ENCODE measurements around the gene OR2M2. TPM values are rescaled to one million over a fixed set of nuclear protein-coding genes. Genes with fewer than 3 reads are reported as not detected.

OR2M2 gene
- total and polyA plus RNA-seq, 2 experiments from 2014 or later = not detected

DNA sequence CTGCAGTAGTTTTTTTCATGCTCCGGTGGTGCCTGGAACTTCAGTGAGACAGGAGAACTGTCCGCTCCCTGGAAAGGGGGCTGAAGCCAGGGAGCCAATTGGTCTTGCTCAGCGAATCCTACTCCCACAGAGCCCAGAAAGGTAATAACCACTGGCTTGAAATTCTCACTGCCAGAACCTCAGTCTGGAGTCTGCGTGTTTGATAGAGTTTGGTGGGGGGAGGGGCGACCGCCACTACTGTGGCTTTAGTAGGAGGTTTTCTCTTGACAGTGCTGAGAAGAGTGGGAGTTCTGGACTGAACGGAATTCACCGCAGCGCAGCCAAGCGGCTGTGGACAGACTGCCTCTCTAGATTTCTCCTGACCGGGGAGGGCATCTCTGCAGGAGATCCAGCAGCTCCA is 14.4 kb downstream of the OR2M2 start:
- in situ Hi-C loops (cut with MboI) = no loop called here
- TF ChIP-seq EZH2phosphoT487 (IDR thresholded peaks at IDR 0.05; ENCODE audit: insufficient read depth, low read depth) = no peak
- TF ChIP-seq EZH2 (IDR thresholded peaks at IDR 0.05; ENCODE audit: insufficient read depth, poor library complexity, severe bottlenecking) = no peak
- Histone ChIP-seq H3K4me1 (ENCODE audit: insufficient read depth) (no peaks in the 10 kb centered on the region), H3K4me2 (ENCODE audit: unreplicated experiment) (no peak overlapping the region), H3K9me2 (ENCODE audit: insufficient read depth) (no peaks in the 10 kb centered on the region), H3K4me3 (no peak overlapping the region), H3K9me3 (ENCODE audit: low read depth) (no peaks in the 10 kb centered on the region), H3K27ac (no peak overlapping the region), H3K36me3 (ENCODE audit: low read depth) (no peaks in the 10 kb centered on the region), H3K9ac (no peak overlapping the region), H4K20me1 (ENCODE audit: insufficient read depth) (no peaks in the 10 kb centered on the region), H3K27me3 (replicated peaks; ENCODE audit: insufficient read depth) (no peaks in the 10 kb centered on the region), H3F3A (ENCODE audit: insufficient read depth) (no peaks in the 10 kb centered on the region), H3K79me2 (ENCODE audit: insufficient read depth) (no peaks in the 10 kb centered on the region), H2AFZ (no peak overlapping the region)
- WGBS, 2 experiments (ENCODE audit: low coverage in 1 of 2, low lambda C conversion rate in 2 of 2, missing lambda C conversion rate in 2 of 2) = 38% methylated on average over 11 of the region's 11 CpGs
- no peak for DNase-seq

DNA sequence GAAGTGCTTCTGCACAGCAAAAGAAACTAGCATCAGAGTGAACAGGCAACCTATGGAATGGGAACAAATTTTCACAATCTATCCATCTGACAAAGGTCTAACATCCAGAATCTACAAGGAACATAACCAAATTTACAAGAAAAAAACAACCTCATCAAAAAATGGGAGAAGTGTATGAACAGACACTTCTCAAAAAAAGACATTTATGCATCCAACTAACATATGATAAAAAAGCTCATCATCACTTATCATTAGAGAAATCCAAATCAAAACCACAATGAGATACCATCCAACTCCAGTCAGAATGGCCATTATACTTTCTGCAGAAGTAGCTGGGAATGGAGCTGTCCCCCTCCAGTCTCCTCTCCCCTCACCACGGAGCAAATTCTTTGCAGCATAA is 19.5 kb downstream of the OR2M2 start:
- no peaks in the 10 kb centered on the region for H3F3A ChIP-seq (ENCODE audit: insufficient read depth)
- in situ Hi-C loops (cut with MboI) = no loop called here
- 3 to 4% methylated on average over 1 of the region's 1 CpG for WGBS, 2 experiments (ENCODE audit: low coverage in 1 of 2, low lambda C conversion rate in 2 of 2, missing lambda C conversion rate in 2 of 2)

GRCh38 chr1:248196965-248197364 is 22.3 kb downstream of the OR2M2 start, which contains the start of gene OR2M3:
TSS of gene OR2M3 (plus strand) at chr1:248197265. CDS start at chr1:248203068, 5,803 bp downstream.
- in situ Hi-C loops (cut with MboI) = no loop called here
- no peaks in the 10 kb centered on the region for H4K20me1 ChIP-seq (ENCODE audit: insufficient read depth)
- no peaks in the 10 kb centered on the region for H3K9me2 ChIP-seq (ENCODE audit: insufficient read depth)
- H3K79me2 ChIP-seq (ENCODE audit: insufficient read depth) = no peaks in the 10 kb centered on the region
- no peak within 1 kb of the TSS for H3K4me2 ChIP-seq (ENCODE audit: unreplicated experiment)
- WGBS, 2 experiments (ENCODE audit: low coverage in 1 of 2, low lambda C conversion rate in 2 of 2, missing lambda C conversion rate in 2 of 2) = 7 to 9% methylated on average over 4 of the region's 4 CpGs
- H3K27me3 ChIP-seq (replicated peaks; ENCODE audit: insufficient read depth) = no peaks in the 10 kb centered on the region
- no peak for DNase-seq
- no peak within 1 kb of the TSS for H3K4me3 ChIP-seq
- H3K9ac ChIP-seq = no peak within 1 kb of the TSS
- H3K36me3 ChIP-seq (ENCODE audit: low read depth) = no peaks in the 10 kb centered on the region
- H3K27ac ChIP-seq = no peak within 1 kb of the TSS
- no peaks in the 10 kb centered on the region for H3K9me3 ChIP-seq (ENCODE audit: low read depth)
- H3F3A ChIP-seq (ENCODE audit: insufficient read depth) = no peaks in the 10 kb centered on the region
- no peaks in the 10 kb centered on the region for H3K4me1 ChIP-seq (ENCODE audit: insufficient read depth)
- no peak within 1 kb of the TSS for H2AFZ ChIP-seq
- TF ChIP-seq EZH2phosphoT487 (IDR thresholded peaks at IDR 0.05; ENCODE audit: insufficient read depth, low read depth) = no peak

More for the DNA sequence above, 19.5 kb downstream of the OR2M2 start:
- Histone ChIP-seq H3K79me2 (ENCODE audit: insufficient read depth) (no peaks in the 10 kb centered on the region), H3K4me3 (no peak overlapping the region), H3K9me2 (ENCODE audit: insufficient read depth) (no peaks in the 10 kb centered on the region), H3K36me3 (ENCODE audit: low read depth) (no peaks in the 10 kb centered on the region), H3K9me3 (ENCODE audit: low read depth) (no peaks in the 10 kb centered on the region), H4K20me1 (ENCODE audit: insufficient read depth) (no peaks in the 10 kb centered on the region), H3K4me1 (ENCODE audit: insufficient read depth) (no peaks in the 10 kb centered on the region), H3K27ac (no peak overlapping the region), H3K27me3 (replicated peaks; ENCODE audit: insufficient read depth) (no peaks in the 10 kb centered on the region), H3K9ac (no peak overlapping the region), H2AFZ (no peak overlapping the region), H3K4me2 (ENCODE audit: unreplicated experiment) (no peak overlapping the region)
- TF ChIP-seq EZH2 (IDR thresholded peaks at IDR 0.05; ENCODE audit: insufficient read depth, poor library complexity, severe bottlenecking) (no peak), EZH2phosphoT487 (IDR thresholded peaks at IDR 0.05; ENCODE audit: insufficient read depth, low read depth) (no peak)
- DNase-seq = no peak

GRCh38 chr1:248215880-248216279 is 41.3 kb downstream of the OR2M2 start:
- Histone ChIP-seq H3F3A (ENCODE audit: insufficient read depth) (no peaks in the 10 kb centered on the region), H2AFZ (no peak overlapping the region), H3K27ac (no peak overlapping the region), H3K27me3 (replicated peaks; ENCODE audit: insufficient read depth) (no peaks in the 10 kb centered on the region), H3K4me3 (no peak overlapping the region), H3K36me3 (ENCODE audit: low read depth) (no peaks in the 10 kb centered on the region), H3K9ac (no peak overlapping the region), H3K79me2 (ENCODE audit: insufficient read depth) (no peaks in the 10 kb centered on the region), H3K4me2 (ENCODE audit: unreplicated experiment) (no peak overlapping the region), H3K4me1 (ENCODE audit: insufficient read depth) (no peaks in the 10 kb centered on the region), H4K20me1 (ENCODE audit: insufficient read depth) (no peaks in the 10 kb centered on the region), H3K9me3 (ENCODE audit: low read depth) (no peaks in the 10 kb centered on the region), H3K9me2 (ENCODE audit: insufficient read depth) (no peaks in the 10 kb centered on the region)
- no peak for DNase-seq
- TF ChIP-seq EZH2phosphoT487 (IDR thresholded peaks at IDR 0.05; ENCODE audit: insufficient read depth, low read depth) (no peak), EZH2 (IDR thresholded peaks at IDR 0.05; ENCODE audit: insufficient read depth, poor library complexity, severe bottlenecking) (no peak)
- 61 to 63% methylated on average over 1 of the region's 1 CpG for WGBS, 2 experiments (ENCODE audit: low coverage in 1 of 2, low lambda C conversion rate in 2 of 2, missing lambda C conversion rate in 2 of 2)
- in situ Hi-C loops (cut with MboI) = no loop called here

- Histone ChIP-seq H3K9me3 (ENCODE audit: low read depth) (no peaks in the 10 kb centered on the region), H3K9me2 (ENCODE audit: insufficient read depth) (no peaks in the 10 kb centered on the region), H3K79me2 (ENCODE audit: insufficient read depth) (no peaks in the 10 kb centered on the region), H3K4me3 (no peak overlapping the region), H3K4me1 (ENCODE audit: insufficient read depth) (no peaks in the 10 kb centered on the region), H2AFZ (no peak overlapping the region), H4K20me1 (ENCODE audit: insufficient read depth) (no peaks in the 10 kb centered on the region), H3K9ac (no peak overlapping the region), H3K27me3 (replicated peaks; ENCODE audit: insufficient read depth) (no peaks in the 10 kb centered on the region), H3K4me2 (ENCODE audit: unreplicated experiment) (no peak overlapping the region), H3K36me3 (ENCODE audit: low read depth) (no peaks in the 10 kb centered on the region), H3K27ac (no peak overlapping the region), H3F3A (ENCODE audit: insufficient read depth) (no peaks in the 10 kb centered on the region)
- TF ChIP-seq EZH2 (IDR thresholded peaks at IDR 0.05; ENCODE audit: insufficient read depth, poor library complexity, severe bottlenecking) = no peak
- no peak for TF ChIP-seq EZH2phosphoT487 (IDR thresholded peaks at IDR 0.05; ENCODE audit: insufficient read depth, low read depth)
- in situ Hi-C loops (cut with MboI) = no loop called here
- WGBS, 2 experiments (ENCODE audit: low coverage in 1 of 2, low lambda C conversion rate in 2 of 2, missing lambda C conversion rate in 2 of 2) = 16 to 33% methylated on average over 1 of the region's 1 CpG
- DNase-seq = no peak
Observed at GRCh38 chr1:248225537-248225936, 50.9 kb downstream of the OR2M2 start.

Data from GM23248 (cell line).